GM23338 (cell line): ENCODE measurements around the gene GNB1L. TPM values are rescaled to one million over a fixed set of nuclear protein-coding genes. Genes with fewer than 3 reads are reported as not detected.

ENCODE experiments used
- ATAC-seq: fragments of 200-7000 bp; cut with Tn5 transposase; 3 replicates; pipeline ENCODE4 v1.9.1; 2020
- DNase-seq: peaks from one replicate; pipeline ENCODE4 v3.0.0-alpha.2; 2015; ENCODE audit warnings: low spot score
- H2AFZ ChIP-seq: fragments of 200-600 bp; sonication (generic); 2 replicates; pipeline ENCODE4 v1.8.0; 2016; ENCODE audit warnings: antibody characterized with exemption, mild to moderate bottlenecking, moderate library complexity
- H3F3A ChIP-seq: fragments of 200-600 bp; sonication (generic); replicated peaks from 2 replicates; pipeline ENCODE4 v1.8.0; 2017; ENCODE audit warnings: antibody characterized with exemption, mixed run types, low read depth
- H3K27ac ChIP-seq: fragments of 200-600 bp; sonication (generic); 2 replicates; pipeline ENCODE4 v1.6.1; 2016; ENCODE audit warnings: low read depth
- H3K27me3 ChIP-seq: fragments of 200-600 bp; sonication (generic); 2 replicates; pipeline ENCODE4 v1.8.0; 2016; ENCODE audit warnings: mild to moderate bottlenecking, mixed run types, moderate library complexity; ENCODE audit not compliant: insufficient read depth
- H3K36me3 ChIP-seq: fragments of 200-600 bp; sonication (generic); 2 replicates; pipeline ENCODE4 v1.8.0; 2016; ENCODE audit warnings: mild to moderate bottlenecking; ENCODE audit not compliant: insufficient read depth
- H3K4me1 ChIP-seq: fragments of 200-600 bp; sonication (generic); 2 replicates; pipeline ENCODE4 v1.8.0; 2016; ENCODE audit warnings: mild to moderate bottlenecking, moderate library complexity; ENCODE audit not compliant: insufficient read depth
- H3K4me2 ChIP-seq: fragments of 200-600 bp; sonication (generic); 2 replicates; pipeline ENCODE4 v1.7.1; 2017; ENCODE audit warnings: mixed run types
- H3K4me3 ChIP-seq: fragments of 200-600 bp; sonication (generic); 2 replicates; pipeline ENCODE4 v1.6.1; 2016; ENCODE audit warnings: mixed run types
- H3K79me2 ChIP-seq: fragments of 200-600 bp; sonication (generic); replicated peaks from 2 replicates; pipeline ENCODE4 v1.8.0; 2017; ENCODE audit warnings: mild to moderate bottlenecking; ENCODE audit not compliant: insufficient read depth
- H3K9me2 ChIP-seq: fragments of 200-600 bp; sonication (generic); 2 replicates; pipeline ENCODE4 v1.8.0; 2017; ENCODE audit not compliant: insufficient read depth
- H4K20me1 ChIP-seq: fragments of 200-600 bp; sonication (generic); replicated peaks from 2 replicates; pipeline ENCODE4 v1.8.0; 2017; ENCODE audit warnings: mild to moderate bottlenecking; ENCODE audit not compliant: insufficient read depth
- H3K27ac Mint-ChIP-seq: 2 replicates; pipeline ENCODE4 v1.8.0; 2020; ENCODE audit warnings: inconsistent platforms, mild to moderate bottlenecking, moderate library complexity, mixed read lengths
- H3K27me3 Mint-ChIP-seq: 3 replicates; pipeline ENCODE4 v1.8.0; 2022; ENCODE audit warnings: low read depth, mild to moderate bottlenecking, moderate library complexity, mixed read lengths, inconsistent platforms; ENCODE audit not compliant: insufficient read depth, poor library complexity
- H3K36me3 Mint-ChIP-seq: 3 replicates; pipeline ENCODE4 v1.8.0; 2021; ENCODE audit warnings: low read depth, mild to moderate bottlenecking, inconsistent platforms, moderate library complexity, mixed read lengths
- H3K4me1 Mint-ChIP-seq: 3 replicates; pipeline ENCODE4 v1.8.0; 2020; ENCODE audit warnings: mild to moderate bottlenecking, inconsistent platforms, mixed read lengths
- H3K4me3 Mint-ChIP-seq: 3 replicates; pipeline ENCODE4 v1.8.0; 2021; ENCODE audit warnings: moderate library complexity, mild to moderate bottlenecking, inconsistent platforms, mixed read lengths
- H3K9me3 Mint-ChIP-seq: 3 replicates; pipeline ENCODE4 v1.8.0; 2020; ENCODE audit warnings: moderate library complexity, mild to moderate bottlenecking, inconsistent platforms, mixed read lengths
- EZH2 ChIP-seq: fragments of 200-600 bp; sonication (generic); IDR thresholded peaks from one replicate; pipeline ENCODE4 v1.8.0; 2017; ENCODE audit warnings: antibody characterized with exemption, mild to moderate bottlenecking, low read depth; ENCODE audit not compliant: unreplicated experiment
- EZH2phosphoT487 ChIP-seq: fragments of 200-600 bp; sonication (generic); IDR thresholded peaks from one replicate; pipeline ENCODE4 v1.8.1; 2018; ENCODE audit warnings: antibody characterized with exemption; ENCODE audit not compliant: unreplicated experiment
- POLR2AphosphoS5 ChIP-seq: IDR thresholded peaks from 2 replicates; pipeline ENCODE4 v1.6.1; 2016; ENCODE audit warnings: antibody characterized with exemption, low read depth
- STAT1 ChIP-seq: IDR thresholded peaks from one replicate; pipeline ENCODE4 v1.6.1; 2016; ENCODE audit warnings: antibody characterized with exemption; ENCODE audit not compliant: unreplicated experiment
- polyA plus RNA-seq: library from polyadenylated mRNA; unstranded; fragments of >200 nt; fragmentation: Nextera tagmentation; extraction: Ambion mirVana; gene quantifications from 2 replicates; pipeline ENCODE4 v1.2.1, GENCODE V29; 2016
- total RNA-seq: library from RNA; depleted of rRNA; stranded (reverse); fragments of >200 nt; shearing (Covaris generic); gene quantifications from 2 replicates; pipeline ENCODE4 v1.2.3, GENCODE V29; 2014
- TF ChIP-seq, protein P1 (sequence below), 2 experiments: fragments of 200-600 bp in 1 of 2; sonication (generic) in 1 of 2; conservative IDR thresholded peaks; 2 replicates each; pipeline versions ENCODE4 v1.5.1 to v1.6.1; 2016 to 2017; ENCODE audit warnings: antibody characterized with exemption in 2 of 2, low read depth in 2 of 2, mild to moderate bottlenecking in 2 of 2, moderate library complexity in 1 of 2
- TF ChIP-seq, protein P2 (sequence below): fragments of 250-450 bp; sonication (Bioruptor Pico); IDR thresholded peaks from 2 replicates; pipeline ENCODE4 v1.5.0; 2020; ENCODE audit warnings: mild to moderate bottlenecking, moderate library complexity

GNB1L gene
- total and polyA plus RNA-seq, 2 experiments from 2014 or later, result 15.2 to 27.8 TPM

DNA sequence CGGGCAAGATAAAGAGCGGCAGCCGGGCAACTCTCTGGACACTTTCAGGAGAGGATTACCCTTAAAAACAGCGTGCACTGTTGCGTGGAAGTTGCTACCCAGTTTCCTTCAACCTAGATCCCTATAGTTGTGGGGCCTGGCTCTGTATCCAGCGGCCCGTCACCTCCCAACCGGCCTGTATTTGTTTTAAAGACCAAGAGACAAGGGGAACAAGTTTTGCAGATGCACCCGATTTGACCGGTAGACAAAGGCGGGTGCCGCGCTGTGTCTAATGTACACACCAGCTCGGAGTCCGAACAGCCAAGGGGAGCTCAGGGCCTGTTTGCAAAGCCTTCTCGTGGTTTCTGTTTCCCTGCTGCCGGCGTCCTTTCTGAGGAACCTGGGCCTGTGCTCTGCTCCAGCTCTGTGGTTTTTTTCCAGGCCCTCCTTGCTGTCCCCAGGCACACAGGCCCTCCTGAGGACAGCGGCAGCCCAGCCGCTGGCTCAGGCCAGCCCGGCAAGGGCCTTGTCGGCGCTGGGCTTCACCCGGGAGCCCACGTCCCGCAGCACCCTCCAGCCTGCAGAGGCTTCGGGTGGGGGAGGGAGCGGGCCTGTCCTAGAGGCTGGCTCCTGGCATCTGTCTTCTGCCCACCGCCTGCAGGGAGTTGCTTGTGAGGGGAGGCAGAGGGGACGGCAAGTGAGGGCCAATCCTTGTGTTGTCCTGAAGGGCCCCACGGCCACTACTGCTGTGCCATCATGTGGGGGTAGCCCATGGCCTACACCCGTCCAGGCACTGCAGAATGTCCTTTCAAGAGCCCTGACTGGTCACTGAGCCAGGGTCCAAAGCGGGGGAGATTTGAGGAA, 92.7 kb downstream of the GNB1L start:
- H3K4me1 ChIP-seq, result peaks cover 45% of the 10 kb centered on the region
- Mint-ChIP-seq H3K27me3 (peaks cover 85% of the 10 kb centered on the region), H3K4me1 (peaks cover 37% of the 10 kb centered on the region), H3K27ac (no peak overlapping the region), H3K9me3 (peaks cover 3% of the 10 kb centered on the region; the same call in 2 of the 3 replicates), H3K36me3 (peaks cover 5% of the 10 kb centered on the region; the same call in 1 of the 3 replicates), H3K4me3 (peak overlapping the region; percentile 63; the same call in 2 of the 3 replicates)
- H3K4me3 ChIP-seq, result peak overlapping the region; percentile 43; the same call in 1 of the 2 replicates
- no peak overlapping the region; the same call in 1 of the 2 replicates for H2AFZ ChIP-seq
- ATAC-seq (peak; percentile 0; the same call in 1 of the 3 replicates), DNase-seq (peak; percentile 53)
- peaks cover 27% of the 10 kb centered on the region for H3F3A ChIP-seq
- H4K20me1 ChIP-seq, result peaks cover 7% of the 10 kb centered on the region
- no peaks in the 10 kb centered on the region for H3K36me3 ChIP-seq
- H3K4me2 ChIP-seq, result peak overlapping the region; percentile 77
- H3K27ac ChIP-seq, result no peak overlapping the region
- TF ChIP-seq, protein P1, sequence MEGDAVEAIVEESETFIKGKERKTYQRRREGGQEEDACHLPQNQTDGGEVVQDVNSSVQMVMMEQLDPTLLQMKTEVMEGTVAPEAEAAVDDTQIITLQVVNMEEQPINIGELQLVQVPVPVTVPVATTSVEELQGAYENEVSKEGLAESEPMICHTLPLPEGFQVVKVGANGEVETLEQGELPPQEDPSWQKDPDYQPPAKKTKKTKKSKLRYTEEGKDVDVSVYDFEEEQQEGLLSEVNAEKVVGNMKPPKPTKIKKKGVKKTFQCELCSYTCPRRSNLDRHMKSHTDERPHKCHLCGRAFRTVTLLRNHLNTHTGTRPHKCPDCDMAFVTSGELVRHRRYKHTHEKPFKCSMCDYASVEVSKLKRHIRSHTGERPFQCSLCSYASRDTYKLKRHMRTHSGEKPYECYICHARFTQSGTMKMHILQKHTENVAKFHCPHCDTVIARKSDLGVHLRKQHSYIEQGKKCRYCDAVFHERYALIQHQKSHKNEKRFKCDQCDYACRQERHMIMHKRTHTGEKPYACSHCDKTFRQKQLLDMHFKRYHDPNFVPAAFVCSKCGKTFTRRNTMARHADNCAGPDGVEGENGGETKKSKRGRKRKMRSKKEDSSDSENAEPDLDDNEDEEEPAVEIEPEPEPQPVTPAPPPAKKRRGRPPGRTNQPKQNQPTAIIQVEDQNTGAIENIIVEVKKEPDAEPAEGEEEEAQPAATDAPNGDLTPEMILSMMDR (conservative IDR thresholded peaks at IDR 0.05; ENCODE audit: low read depth in 2 of 2), result no peak
- no peak for TF ChIP-seq STAT1
- TF ChIP-seq EZH2, result peak; percentile 100
- no peak for TF ChIP-seq POLR2AphosphoS5
- peak; percentile 62 for TF ChIP-seq EZH2phosphoT487
- H3K79me2 ChIP-seq, result no peaks in the 10 kb centered on the region
- no peaks in the 10 kb centered on the region for H3K9me2 ChIP-seq
- peaks cover 95% of the 10 kb centered on the region for H3K27me3 ChIP-seq

DNA sequence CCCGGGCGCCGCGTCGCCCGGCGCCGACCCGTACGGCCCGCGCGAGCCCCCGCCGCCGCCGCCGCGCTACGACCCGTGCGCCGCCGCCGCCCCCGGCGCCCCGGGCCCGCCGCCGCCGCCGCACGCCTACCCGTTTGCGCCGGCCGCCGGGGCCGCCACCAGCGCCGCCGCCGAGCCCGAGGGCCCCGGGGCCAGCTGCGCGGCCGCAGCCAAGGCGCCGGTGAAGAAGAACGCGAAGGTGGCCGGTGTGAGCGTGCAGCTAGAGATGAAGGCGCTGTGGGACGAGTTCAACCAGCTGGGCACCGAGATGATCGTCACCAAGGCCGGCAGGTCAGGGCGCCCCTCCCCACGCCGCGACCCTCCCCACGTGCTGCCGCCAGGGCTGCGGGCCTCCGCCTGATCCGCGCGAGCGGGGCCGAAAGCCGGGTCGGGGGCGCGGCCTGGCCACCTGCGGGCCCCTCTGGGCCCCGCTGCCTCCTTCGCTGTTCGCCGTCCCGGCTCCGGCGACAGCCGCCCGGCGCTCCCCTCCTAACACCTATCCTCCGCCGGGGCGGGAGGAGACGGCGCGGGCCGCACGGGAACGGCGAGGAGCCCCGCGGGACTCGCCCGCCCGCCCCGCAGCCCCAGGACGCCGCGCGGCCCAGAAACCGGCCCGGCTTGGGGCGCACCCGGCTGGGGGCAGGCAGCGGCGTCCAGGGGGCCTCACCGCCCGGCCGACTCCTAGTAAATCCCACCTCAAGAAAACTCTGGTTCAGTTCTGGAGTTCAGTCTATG, 93.5 kb downstream of the GNB1L start:
- Histone ChIP-seq H2AFZ (no peak overlapping the region), H3K4me3 (peak overlapping the region; percentile 43; the same call in 1 of the 2 replicates), H3K9me2 (no peaks in the 10 kb centered on the region), H3K36me3 (no peaks in the 10 kb centered on the region), H3K4me1 (peaks cover 48% of the 10 kb centered on the region), H3K27me3 (peaks cover 95% of the 10 kb centered on the region), H4K20me1 (peaks cover 7% of the 10 kb centered on the region), H3K27ac (no peak overlapping the region), H3K4me2 (peak overlapping the region; percentile 68), H3F3A (peaks cover 27% of the 10 kb centered on the region), H3K79me2 (no peaks in the 10 kb centered on the region)
- Mint-ChIP-seq H3K36me3 (peaks cover 5% of the 10 kb centered on the region; the same call in 1 of the 3 replicates), H3K27ac (no peak overlapping the region), H3K9me3 (peaks cover 3% of the 10 kb centered on the region; the same call in 2 of the 3 replicates), H3K4me1 (peaks cover 37% of the 10 kb centered on the region), H3K4me3 (peak overlapping the region; percentile 63; the same call in 2 of the 3 replicates), H3K27me3 (peaks cover 86% of the 10 kb centered on the region)
- no peak for ATAC-seq
- DNase-seq, result peak; percentile 50
- TF ChIP-seq EZH2, result peak; percentile 1
- TF ChIP-seq, protein P2, sequence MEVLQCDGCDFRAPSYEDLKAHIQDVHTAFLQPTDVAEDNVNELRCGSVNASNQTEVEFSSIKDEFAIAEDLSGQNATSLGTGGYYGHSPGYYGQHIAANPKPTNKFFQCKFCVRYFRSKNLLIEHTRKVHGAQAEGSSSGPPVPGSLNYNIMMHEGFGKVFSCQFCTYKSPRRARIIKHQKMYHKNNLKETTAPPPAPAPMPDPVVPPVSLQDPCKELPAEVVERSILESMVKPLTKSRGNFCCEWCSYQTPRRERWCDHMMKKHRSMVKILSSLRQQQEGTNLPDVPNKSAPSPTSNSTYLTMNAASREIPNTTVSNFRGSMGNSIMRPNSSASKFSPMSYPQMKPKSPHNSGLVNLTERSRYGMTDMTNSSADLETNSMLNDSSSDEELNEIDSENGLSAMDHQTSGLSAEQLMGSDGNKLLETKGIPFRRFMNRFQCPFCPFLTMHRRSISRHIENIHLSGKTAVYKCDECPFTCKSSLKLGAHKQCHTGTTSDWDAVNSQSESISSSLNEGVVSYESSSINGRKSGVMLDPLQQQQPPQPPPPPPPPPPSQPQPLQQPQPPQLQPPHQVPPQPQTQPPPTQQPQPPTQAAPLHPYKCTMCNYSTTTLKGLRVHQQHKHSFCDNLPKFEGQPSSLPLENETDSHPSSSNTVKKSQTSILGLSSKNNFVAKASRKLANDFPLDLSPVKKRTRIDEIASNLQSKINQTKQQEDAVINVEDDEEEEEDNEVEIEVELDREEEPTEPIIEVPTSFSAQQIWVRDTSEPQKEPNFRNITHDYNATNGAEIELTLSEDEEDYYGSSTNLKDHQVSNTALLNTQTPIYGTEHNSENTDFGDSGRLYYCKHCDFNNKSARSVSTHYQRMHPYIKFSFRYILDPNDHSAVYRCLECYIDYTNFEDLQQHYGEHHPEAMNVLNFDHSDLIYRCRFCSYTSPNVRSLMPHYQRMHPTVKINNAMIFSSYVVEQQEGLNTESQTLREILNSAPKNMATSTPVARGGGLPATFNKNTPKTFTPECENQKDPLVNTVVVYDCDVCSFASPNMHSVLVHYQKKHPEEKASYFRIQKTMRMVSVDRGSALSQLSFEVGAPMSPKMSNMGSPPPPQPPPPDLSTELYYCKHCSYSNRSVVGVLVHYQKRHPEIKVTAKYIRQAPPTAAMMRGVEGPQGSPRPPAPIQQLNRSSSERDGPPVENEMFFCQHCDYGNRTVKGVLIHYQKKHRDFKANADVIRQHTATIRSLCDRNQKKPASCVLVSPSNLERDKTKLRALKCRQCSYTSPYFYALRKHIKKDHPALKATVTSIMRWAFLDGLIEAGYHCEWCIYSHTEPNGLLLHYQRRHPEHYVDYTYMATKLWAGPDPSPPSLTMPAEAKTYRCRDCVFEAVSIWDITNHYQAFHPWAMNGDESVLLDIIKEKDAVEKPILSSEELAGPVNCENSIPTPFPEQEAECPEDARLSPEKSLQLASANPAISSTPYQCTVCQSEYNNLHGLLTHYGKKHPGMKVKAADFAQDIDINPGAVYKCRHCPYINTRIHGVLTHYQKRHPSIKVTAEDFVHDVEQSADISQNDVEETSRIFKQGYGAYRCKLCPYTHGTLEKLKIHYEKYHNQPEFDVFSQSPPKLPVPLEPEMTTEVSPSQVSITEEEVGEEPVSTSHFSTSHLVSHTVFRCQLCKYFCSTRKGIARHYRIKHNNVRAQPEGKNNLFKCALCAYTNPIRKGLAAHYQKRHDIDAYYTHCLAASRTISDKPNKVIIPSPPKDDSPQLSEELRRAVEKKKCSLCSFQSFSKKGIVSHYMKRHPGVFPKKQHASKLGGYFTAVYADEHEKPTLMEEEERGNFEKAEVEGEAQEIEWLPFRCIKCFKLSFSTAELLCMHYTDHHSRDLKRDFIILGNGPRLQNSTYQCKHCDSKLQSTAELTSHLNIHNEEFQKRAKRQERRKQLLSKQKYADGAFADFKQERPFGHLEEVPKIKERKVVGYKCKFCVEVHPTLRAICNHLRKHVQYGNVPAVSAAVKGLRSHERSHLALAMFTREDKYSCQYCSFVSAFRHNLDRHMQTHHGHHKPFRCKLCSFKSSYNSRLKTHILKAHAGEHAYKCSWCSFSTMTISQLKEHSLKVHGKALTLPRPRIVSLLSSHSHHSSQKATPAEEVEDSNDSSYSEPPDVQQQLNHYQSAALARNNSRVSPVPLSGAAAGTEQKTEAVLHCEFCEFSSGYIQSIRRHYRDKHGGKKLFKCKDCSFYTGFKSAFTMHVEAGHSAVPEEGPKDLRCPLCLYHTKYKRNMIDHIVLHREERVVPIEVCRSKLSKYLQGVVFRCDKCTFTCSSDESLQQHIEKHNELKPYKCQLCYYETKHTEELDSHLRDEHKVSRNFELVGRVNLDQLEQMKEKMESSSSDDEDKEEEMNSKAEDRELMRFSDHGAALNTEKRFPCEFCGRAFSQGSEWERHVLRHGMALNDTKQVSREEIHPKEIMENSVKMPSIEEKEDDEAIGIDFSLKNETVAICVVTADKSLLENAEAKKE (CRISPR knock-in tag), result no peak
